Fibroblast of the conjunctiva (primary cell): ENCODE measurements around the gene MSRB1.

ENCODE experiments used
- DNase-seq: peaks from one replicate; pipeline ENCODE4 v3.0.0-alpha.2; 2010; ENCODE audit warnings: low read depth

Gene MSRB1

GRCh38 chr16:1942810-1943726, at the start of gene MSRB1:
Gene MSRB1, minus strand, starts transcription at chr16:1943199. Its CDS starts 43 bp downstream, at chr16:1943156.
- peak; percentile 98 for DNase-seq

- DNase-seq, result peak; percentile 84
These were observed 49.1 kb upstream of the MSRB1 start for GRCh38 chr16:1991948-1992703.

GRCh38 chr16:1991588-1991947, 48.6 kb upstream of the MSRB1 start:
- no peak for DNase-seq

DNA sequence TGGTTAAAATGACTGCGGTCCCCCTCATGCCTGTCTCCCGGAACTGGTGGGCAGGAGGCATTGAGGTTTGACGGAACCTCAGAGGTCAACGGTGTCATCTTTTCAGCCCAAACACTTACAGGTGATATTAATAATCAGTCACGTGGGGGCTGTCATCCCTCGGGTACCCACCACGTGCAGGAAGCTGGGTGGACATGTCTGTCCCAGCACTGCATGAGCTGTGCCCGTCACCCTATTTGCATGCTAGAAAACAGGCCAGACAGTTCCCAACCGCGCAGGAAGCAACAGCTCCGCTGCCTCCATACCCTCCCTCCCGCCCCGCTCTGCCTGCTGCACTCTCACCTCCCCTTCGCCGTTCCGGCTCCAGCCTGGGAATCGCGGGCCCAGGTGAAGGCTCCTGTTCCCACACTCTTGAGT, 48.1 kb upstream of the MSRB1 start:
- DNase-seq, result no peak

GRCh38 chr16:1990351-1991134, 47.5 kb upstream of the MSRB1 start:
- DNase-seq, result no peak

DNA sequence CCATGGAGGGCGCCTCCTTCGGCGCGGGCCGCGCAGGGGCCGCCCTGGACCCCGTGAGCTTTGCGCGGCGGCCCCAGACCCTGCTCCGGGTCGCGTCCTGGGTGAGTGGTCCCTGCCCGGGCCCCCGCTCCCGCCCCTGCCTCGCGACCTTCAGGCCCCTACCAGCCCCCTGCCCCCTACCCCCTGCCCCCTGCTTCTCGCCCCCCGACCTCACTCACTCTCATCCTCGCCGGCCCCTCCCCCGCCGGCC, 47.0 kb upstream of the MSRB1 start:
- no peak for DNase-seq

GRCh38 chr16:1989209-1990100, 46.5 kb upstream of the MSRB1 start, which contains the start of gene SYNGR3:
Gene SYNGR3, plus strand, starts transcription at chr16:1989970. Its CDS starts 133 bp downstream, at chr16:1990103.
- no peak for DNase-seq

- DNase-seq, result no peak
These were observed 44.2 kb upstream of the MSRB1 start for GRCh38 chr16:1987198-1987597.

DNA sequence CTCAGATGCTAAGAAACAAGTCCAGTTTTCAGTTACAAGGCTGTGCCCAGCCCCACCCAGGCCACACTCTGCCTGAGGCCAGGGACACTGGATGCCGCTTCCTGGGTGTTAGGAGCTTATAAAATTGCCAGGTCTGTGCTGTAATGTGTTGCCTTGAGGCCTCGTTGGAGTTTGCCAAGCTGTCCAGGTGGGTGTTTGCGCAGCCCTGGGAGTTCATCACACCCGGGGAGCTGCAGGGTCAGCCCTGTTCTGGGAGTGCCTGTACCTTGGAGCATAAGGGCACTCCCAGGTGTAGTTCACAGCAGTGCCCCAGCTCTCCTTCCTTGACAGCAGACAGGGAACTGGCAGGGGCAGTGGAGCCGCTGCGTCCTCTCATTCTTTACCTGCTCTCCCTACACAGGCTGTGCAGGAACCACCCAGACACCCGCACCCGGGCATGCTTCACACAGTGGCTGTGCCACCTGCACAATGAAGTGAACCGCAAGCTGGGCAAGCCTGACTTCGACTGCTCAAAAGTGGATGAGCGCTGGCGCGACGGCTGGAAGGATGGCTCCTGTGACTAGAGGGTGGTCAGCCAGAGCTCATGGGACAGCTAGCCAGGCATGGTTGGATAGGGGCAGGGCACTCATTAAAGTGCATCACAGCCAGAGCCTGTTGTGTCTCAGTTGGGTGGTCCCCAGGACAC, 42.6 kb upstream of the MSRB1 start:
- DNase-seq, result no peak

DNA sequence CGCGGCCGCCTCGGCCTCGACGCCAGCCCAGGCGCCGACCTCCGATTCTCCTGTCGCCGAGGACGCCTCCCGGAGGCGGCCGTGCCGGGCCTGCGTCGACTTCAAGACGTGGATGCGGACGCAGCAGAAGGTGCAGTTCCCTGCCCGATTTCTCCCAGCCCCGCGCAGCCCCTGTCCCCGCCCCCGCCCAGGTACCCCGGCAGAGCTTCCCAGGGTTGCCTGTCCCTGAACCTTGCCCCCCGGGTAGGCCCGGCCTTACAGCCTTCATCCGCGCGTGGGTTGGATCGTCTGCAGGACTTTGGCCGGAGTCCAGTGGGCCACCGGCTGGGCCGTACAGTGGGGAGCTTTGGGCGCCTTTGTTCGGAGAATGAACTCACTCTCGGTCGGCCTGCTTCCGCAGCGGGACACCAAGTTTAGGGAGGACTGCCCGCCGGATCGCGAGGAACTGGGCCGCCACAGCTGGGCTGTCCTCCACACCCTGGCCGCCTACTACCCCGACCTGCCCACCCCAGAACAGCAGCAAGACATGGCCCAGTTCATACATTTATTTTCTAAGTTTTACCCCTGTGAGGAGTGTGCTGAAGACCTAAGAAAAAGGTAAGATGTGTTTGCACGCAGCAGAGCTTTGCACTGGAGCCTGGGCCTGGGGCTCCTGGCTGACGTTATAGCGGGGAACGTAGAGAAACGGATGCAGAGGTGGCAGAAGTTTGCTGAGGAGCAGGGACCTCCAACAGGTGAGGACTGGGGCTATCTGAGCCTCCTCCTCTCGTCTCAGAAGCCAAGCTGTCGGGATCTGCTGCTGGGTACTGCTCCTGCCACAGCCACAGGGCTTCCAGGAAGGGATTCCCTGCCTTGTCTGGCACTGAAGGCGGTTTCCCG, 41.6 kb upstream of the MSRB1 start:
- DNase-seq, result no peak

GRCh38 chr16:1983544-1984346, 40.7 kb upstream of the MSRB1 start, which contains the start of gene GFER:
Gene GFER, plus strand, starts transcription at chr16:1984193. Its CDS starts 26 bp downstream, at chr16:1984219.
- DNase-seq, result peak; percentile 86

DNA sequence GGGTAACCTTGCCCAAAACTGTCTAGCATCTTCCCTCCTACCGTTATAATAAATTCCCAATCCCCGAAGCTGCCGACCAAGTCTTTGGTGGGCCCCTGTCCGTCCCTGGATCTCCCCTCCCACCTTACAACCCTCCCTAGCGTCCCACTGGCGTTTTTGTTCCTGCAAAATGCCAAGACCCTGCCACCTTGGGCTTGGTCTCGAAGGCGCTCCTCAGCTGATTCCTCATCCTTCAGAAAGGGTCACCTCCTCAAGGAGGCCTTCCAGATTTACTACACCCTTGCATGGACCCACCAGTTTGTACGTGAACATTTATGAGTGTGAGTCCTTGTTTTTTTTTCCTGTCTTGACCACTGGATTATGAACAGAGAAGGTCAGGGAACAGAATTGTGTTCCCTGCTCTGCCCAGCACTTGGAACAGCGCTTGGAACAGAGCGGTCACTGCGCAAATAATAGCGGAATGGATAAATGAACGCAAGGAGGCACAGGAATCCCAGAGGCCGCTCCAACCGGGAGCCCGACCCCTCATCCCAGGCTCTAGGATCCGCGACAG, 40.1 kb upstream of the MSRB1 start:
- no peak for DNase-seq

DNA sequence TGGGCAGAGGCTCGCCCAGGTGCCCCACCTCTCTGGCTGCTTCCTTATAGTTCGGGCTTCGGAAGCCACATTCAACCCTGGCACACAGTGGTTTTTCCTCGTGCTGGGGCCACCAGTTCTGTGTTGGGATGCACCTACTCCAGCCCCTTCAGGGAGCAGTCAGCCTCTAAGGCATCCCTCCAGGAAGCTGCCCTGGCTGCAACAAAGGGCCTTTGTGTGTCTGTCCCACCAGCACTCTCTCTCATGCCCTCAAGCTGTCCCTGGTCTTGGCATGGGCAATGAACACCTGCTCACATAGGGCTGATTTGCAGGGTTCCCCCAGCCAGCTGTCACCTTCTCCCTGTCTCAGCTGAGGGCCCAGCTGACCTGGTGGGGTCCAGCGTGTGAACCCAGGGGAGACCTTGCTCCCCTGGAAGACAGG, 39.0 kb upstream of the MSRB1 start:
- DNase-seq, result no peak

DNA sequence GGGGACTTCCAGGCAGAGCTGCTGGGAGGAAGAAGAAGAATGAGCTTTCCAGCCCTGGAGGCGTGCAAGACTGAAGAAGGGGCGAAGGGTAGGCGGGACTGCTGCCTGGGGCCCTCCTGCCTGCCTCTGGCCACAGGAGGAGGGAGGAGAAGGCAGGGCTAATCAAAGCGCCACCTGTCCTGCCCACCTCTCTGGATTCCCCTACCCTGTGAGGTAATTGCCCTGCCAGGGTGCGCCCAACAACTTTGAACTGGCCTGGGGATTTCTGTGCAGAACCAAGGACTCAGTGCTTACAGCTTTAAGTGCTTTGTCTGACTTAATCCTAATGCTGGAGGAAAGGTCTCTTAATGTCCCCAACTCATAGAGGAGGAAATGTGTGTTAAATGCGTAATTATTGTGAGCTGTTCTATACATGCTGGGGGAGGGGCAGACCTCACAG, 38.4 kb upstream of the MSRB1 start, which contains the start of gene NOXO1:
NOXO1 (minus strand) TSS at position 72 of the 439 bp plus-strand sequence. CDS start 290 bp downstream, outside the sequence.
- no peak for DNase-seq

GRCh38 chr16:1980770-1981087, 37.7 kb upstream of the MSRB1 start:
- no peak for DNase-seq

- no peak for DNase-seq
These were observed 37.2 kb upstream of the MSRB1 start for GRCh38 chr16:1980030-1980769.

DNA sequence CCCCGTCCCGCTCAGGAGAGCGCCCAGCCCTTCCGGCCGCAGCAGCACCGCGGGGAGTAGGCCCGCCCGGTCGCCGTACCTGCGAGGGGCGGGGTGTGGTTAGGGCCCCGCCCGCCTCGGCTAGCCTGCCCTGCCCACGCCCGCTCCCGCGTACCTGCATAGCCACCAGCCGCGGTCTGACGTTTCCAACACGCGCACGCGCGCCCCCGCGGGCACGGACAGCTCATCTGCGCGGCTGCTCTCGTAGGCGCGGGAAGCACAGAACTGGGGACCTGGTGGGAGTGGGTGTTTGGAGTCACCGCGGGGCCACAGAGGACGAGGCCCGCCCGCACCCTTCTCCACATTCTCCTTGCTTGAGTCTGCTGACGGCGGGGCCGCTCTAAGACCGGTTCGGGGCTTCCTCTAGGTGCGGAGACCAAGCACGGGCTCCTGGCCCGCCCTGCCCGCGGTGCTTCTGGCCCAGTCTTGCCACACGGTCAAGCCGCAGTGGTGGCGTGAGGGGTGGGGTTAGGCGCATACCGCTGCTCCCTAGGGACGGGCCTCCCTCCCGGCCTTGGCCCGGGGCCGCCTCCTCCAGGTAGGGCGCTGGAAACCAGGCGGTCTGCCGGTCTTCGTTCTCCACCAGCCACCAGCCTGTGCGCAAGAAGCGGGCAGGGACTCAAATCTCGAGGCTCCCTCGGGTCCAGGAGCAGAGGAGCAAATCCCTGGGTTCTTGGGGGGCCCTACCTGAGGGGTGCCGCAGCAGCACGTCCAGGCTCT, 36.5 kb upstream of the MSRB1 start:
- DNase-seq, result no peak
